Glutamatergic neuron (in vitro differentiated cells): ENCODE results near the gene SUCLA2. TPM values are rescaled to one million over a fixed set of nuclear protein-coding genes. Genes with fewer than 3 reads are reported as not detected.
"Not testable (repeated sequence)": the region's sequence is repeated elsewhere in the genome, so short reads cannot be mapped to it uniquely, and the experiment has no call there.

ENCODE experiments used
- DNase-seq: peaks from one replicate; pipeline ENCODE4 v3.0.0; 2022
- H3K27ac Mint-ChIP-seq: one replicate; pipeline ENCODE4 v1.8.0; 2020; ENCODE audit warnings: mild to moderate bottlenecking, mixed read lengths, inconsistent platforms; ENCODE audit not compliant: unreplicated experiment
- H3K27me3 Mint-ChIP-seq: one replicate; pipeline ENCODE4 v1.8.0; 2020; ENCODE audit warnings: mild to moderate bottlenecking, moderate library complexity, mixed read lengths, inconsistent platforms; ENCODE audit not compliant: unreplicated experiment
- H3K36me3 Mint-ChIP-seq: one replicate; pipeline ENCODE4 v1.8.0; 2020; ENCODE audit warnings: mild to moderate bottlenecking, mixed read lengths, inconsistent platforms; ENCODE audit not compliant: unreplicated experiment
- H3K4me1 Mint-ChIP-seq: one replicate; pipeline ENCODE4 v1.8.0; 2020; ENCODE audit warnings: mild to moderate bottlenecking, low read depth, mixed read lengths, inconsistent platforms; ENCODE audit not compliant: unreplicated experiment
- H3K4me3 Mint-ChIP-seq: one replicate; pipeline ENCODE4 v1.8.0; 2020; ENCODE audit warnings: mild to moderate bottlenecking, mixed read lengths, inconsistent platforms; ENCODE audit not compliant: unreplicated experiment
- H3K9me3 Mint-ChIP-seq: one replicate; pipeline ENCODE4 v1.8.0; 2020; ENCODE audit warnings: mild to moderate bottlenecking, moderate library complexity, mixed read lengths, inconsistent platforms; ENCODE audit not compliant: unreplicated experiment
- CTCF ChIP-seq: fragments of 200-600 bp; sonication (generic); IDR thresholded peaks from one replicate; pipeline ENCODE4 v1.5.0; 2021; ENCODE audit not compliant: partially characterized antibody, unreplicated experiment
- total RNA-seq: library from RNA; stranded (reverse); fragmentation: NEBNext Ultra II Directional; extraction: Animal tissue kit (Norgen Biotek cat#: 25700); gene quantifications from one replicate; pipeline ENCODE4 v1.2.1, GENCODE V29; 2021; ENCODE audit not compliant: unreplicated experiment

Gene SUCLA2
- total RNA-seq, 1 donor from 2014 or later = 43.2 TPM

- H3K27me3 Mint-ChIP-seq = no peaks in the 10 kb centered on the region
- H3K4me3 Mint-ChIP-seq = no peak overlapping the region
- peaks cover 62% of the 10 kb centered on the region for H3K36me3 Mint-ChIP-seq
- no peak overlapping the region for H3K27ac Mint-ChIP-seq
- no peaks in the 10 kb centered on the region for H3K4me1 Mint-ChIP-seq
- TF ChIP-seq CTCF = no peak
- peaks cover 4% of the 10 kb centered on the region for H3K9me3 Mint-ChIP-seq
- no peak for DNase-seq
Observed at GRCh38 chr13:47957073-47957472, 44.0 kb downstream of the SUCLA2 start.

DNA sequence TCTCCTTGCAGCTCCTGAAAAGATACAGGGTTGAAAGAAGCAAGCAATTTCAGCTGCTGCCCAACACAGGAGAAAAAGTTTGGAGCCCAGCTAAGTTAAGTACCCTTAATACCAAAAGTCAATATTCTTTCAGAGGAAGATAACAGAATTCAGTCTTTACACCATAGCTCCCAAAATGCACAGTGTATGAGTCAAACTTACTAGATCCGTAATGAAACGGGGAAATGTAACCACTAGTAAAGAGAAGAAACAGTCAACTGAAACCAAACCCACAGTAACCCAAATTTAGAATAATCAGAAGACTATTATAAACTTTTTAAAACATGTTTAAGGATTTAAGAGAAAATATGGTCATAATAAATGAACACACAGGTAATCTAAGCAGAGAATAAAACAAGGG is 45.2 kb downstream of the SUCLA2 start:
- Mint-ChIP-seq H3K27ac (no peak overlapping the region), H3K36me3 (peaks cover 58% of the 10 kb centered on the region), H3K27me3 (no peaks in the 10 kb centered on the region), H3K4me3 (no peak overlapping the region), H3K9me3 (peaks cover 4% of the 10 kb centered on the region), H3K4me1 (no peaks in the 10 kb centered on the region)
- no peak for DNase-seq
- TF ChIP-seq CTCF = no peak

DNA sequence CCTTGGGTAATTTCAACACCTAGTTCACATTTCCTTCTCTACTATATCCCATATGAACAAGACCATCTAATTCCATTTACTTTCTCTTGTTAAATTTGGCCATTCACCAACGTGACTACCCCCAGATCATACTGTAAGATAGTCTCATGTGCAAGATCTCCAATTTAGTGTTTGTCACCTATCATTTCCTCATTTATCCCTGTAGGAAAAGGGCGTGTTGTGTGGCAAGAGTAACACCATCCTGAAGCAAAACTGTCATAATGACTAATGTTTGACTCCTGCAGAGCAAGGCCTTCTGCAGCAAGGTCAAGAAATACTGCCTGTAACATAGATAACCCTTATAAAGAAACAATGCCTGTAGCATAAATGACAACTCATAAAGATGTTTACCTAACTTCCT is 51.3 kb downstream of the SUCLA2 start:
- H3K4me3 Mint-ChIP-seq = no peak overlapping the region
- H3K9me3 Mint-ChIP-seq = no peaks in the 10 kb centered on the region
- H3K36me3 Mint-ChIP-seq = peaks cover 14% of the 10 kb centered on the region
- no peaks in the 10 kb centered on the region for H3K4me1 Mint-ChIP-seq
- H3K27ac Mint-ChIP-seq = no peak overlapping the region
- TF ChIP-seq CTCF = no peak
- DNase-seq = no peak
- H3K27me3 Mint-ChIP-seq = no peaks in the 10 kb centered on the region

DNA sequence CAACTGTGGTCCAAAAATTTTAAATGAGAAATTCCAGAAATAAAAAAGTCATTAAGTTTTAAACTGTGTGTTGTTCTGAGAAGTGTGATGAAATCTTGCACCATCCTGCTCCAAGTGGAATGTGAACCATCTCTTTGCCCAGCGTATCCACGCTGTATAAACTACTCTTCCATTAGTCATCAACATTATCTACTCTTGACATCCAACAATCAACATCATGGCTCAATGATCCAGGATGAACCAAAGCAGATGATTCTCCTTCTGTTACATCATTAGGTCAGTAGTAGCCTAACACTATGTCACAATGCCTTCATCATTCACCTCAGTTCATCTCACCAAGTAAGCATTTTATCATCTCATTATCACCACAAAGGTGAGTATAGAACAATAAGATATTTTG is 55.3 kb downstream of the SUCLA2 start:
- no peaks in the 10 kb centered on the region for H3K27me3 Mint-ChIP-seq
- no peak for TF ChIP-seq CTCF
- no peak for DNase-seq
- H3K4me3 Mint-ChIP-seq = no peak overlapping the region
- no peak overlapping the region for H3K27ac Mint-ChIP-seq
- no peaks in the 10 kb centered on the region for H3K9me3 Mint-ChIP-seq
- H3K36me3 Mint-ChIP-seq = peaks cover 8% of the 10 kb centered on the region
- no peaks in the 10 kb centered on the region for H3K4me1 Mint-ChIP-seq

- not testable (repeated sequence) for H3K4me3 Mint-ChIP-seq, H3K4me1 Mint-ChIP-seq, H3K27ac Mint-ChIP-seq, H3K9me3 Mint-ChIP-seq, H3K27me3 Mint-ChIP-seq, DNase-seq, H3K36me3 Mint-ChIP-seq
Observed at GRCh38 chr13:47945146-47945545, 55.9 kb downstream of the SUCLA2 start.

- DNase-seq = no peak
- Mint-ChIP-seq H3K27me3 (peaks cover 5% of the 10 kb centered on the region), H3K4me3 (no peak overlapping the region), H3K36me3 (peaks cover 23% of the 10 kb centered on the region), H3K4me1 (no peaks in the 10 kb centered on the region), H3K27ac (no peak overlapping the region), H3K9me3 (no peaks in the 10 kb centered on the region)
- TF ChIP-seq CTCF = no peak
Observed at GRCh38 chr13:47934371-47934770, 66.7 kb downstream of the SUCLA2 start.
